HG02610 (cell line): ENCODE data around the gene RBM11.

Experiments
- ATAC-seq: cut with Tn5 transposase; IDR thresholded peaks from one replicate; pipeline ENCODE4 v1.9.1; 2021; ENCODE audit warnings: mild to moderate bottlenecking, moderate library complexity; ENCODE audit not compliant: unreplicated experiment

RBM11 gene

GRCh38 chr21:14270631-14271030, 54.7 kb downstream of the RBM11 start:
- no peak for ATAC-seq

- ATAC-seq = no peak
Observed at GRCh38 chr21:14271053-14271452, 55.1 kb downstream of the RBM11 start.

DNA sequence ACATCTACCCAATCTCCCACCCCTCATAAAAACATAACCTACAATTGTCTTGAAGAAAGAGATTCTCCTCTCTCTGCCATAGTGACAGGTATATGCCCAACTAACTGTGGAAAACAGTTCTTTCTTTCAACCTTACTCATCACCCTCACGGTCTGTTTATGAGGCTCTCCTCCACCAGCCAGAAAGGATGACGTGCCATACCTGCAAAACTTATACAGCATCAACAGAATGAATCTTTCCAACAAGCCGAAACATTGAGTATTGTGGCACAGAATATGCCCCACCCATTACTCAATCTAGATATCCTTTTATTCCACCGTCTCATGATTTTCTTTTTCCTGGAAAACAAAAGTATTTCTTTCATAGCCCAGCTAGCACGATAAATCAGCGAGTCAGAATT, 55.7 kb downstream of the RBM11 start:
- no peak for ATAC-seq

- ATAC-seq = no peak
Observed at GRCh38 chr21:14273736-14274538, 58.0 kb downstream of the RBM11 start.

DNA sequence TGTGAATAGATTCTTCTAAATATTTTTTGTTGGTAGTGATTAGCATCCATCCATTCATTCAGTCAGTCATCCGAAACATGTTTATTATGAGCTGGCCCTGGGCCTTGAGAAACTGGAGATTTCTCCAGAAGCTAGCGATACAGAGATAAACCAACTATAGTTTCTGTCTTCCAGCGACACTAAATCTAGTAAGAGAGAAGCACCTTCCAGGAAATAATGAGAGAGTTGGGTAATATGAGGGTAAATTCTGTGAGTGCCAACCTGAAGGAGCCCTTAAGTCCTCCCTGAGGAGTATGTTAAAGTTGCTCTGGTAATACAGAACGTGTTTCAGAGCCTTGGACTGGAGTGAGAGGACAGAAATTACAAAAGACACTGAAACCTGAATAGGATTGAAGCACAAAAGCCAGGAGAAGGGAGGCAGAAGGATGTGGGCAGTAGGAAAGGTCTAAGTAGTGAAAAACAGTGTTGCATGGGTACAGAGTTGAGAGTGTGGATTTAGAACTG, 59.8 kb downstream of the RBM11 start:
- no peak for ATAC-seq
